Natural killer cell (primary cell): ENCODE results near the gene DNAL4. TPM values are rescaled to one million over a fixed set of nuclear protein-coding genes. Genes with fewer than 3 reads are reported as not detected.

Experiments used
- ATAC-seq, 3 donors: fragments of 150-1000 bp in 2 of 3; fragments of 200-7000 bp in 1 of 3; cut with Tn5 transposase; 1 replicate in 1 of 3; 2 replicates in 2 of 3; pipeline ENCODE4 v1.10.0; 2021; ENCODE audit warnings: mild to moderate bottlenecking in 2 of 3, moderate library complexity in 2 of 3
- DNase-seq, 2 donors: peaks; one replicate each; pipeline versions ENCODE4 v3.0.0 to v3.0.0-alpha.2; 2013 to 2021; ENCODE audit warnings: mixed read lengths in 1 of 2
- H3K27ac ChIP-seq: one replicate; pipeline ENCODE4 v1.5.1; 2013; ENCODE audit warnings: mild to moderate bottlenecking, low read length
- H3K27me3 ChIP-seq: one replicate; pipeline ENCODE4 v1.6.1; 2013; ENCODE audit warnings: low read length; ENCODE audit not compliant: control insufficient read depth, insufficient read depth
- H3K36me3 ChIP-seq: one replicate; pipeline ENCODE4 v1.6.1; 2013; ENCODE audit warnings: low read length; ENCODE audit not compliant: control insufficient read depth, insufficient read depth
- H3K4me1 ChIP-seq: one replicate; pipeline ENCODE4 v1.6.1; 2013; ENCODE audit warnings: low read length; ENCODE audit not compliant: control insufficient read depth, insufficient read depth
- H3K4me3 ChIP-seq: one replicate; pipeline ENCODE4 v1.5.1; 2013; ENCODE audit warnings: low read length
- H3K9me3 ChIP-seq: one replicate; pipeline ENCODE4 v1.6.1; 2013; ENCODE audit warnings: low read length; ENCODE audit not compliant: control insufficient read depth, insufficient read depth
- H3K27ac Mint-ChIP-seq, 2 donors: one replicate each; pipeline ENCODE4 v1.8.0; 2022; ENCODE audit warnings: mild to moderate bottlenecking in 2 of 2, mixed read lengths in 2 of 2, moderate library complexity in 1 of 2
- H3K27me3 Mint-ChIP-seq, 2 donors: one replicate each; pipeline ENCODE4 v1.8.0; 2022; ENCODE audit warnings: low read depth in 2 of 2, mixed read lengths in 2 of 2
- H3K36me3 Mint-ChIP-seq: one replicate; pipeline ENCODE4 v1.8.0; 2022; ENCODE audit warnings: mixed read lengths
- H3K4me1 Mint-ChIP-seq, 2 donors: one replicate each; pipeline ENCODE4 v1.8.0; 2022; ENCODE audit warnings: mixed read lengths in 2 of 2
- H3K4me3 Mint-ChIP-seq: one replicate; pipeline ENCODE4 v1.8.0; 2022; ENCODE audit warnings: mild to moderate bottlenecking, moderate library complexity, mixed read lengths
- H3K9me3 Mint-ChIP-seq, 2 donors: one replicate each; pipeline ENCODE4 v1.8.0; 2022; ENCODE audit warnings: mixed read lengths in 2 of 2
- CTCF ChIP-seq: fragments of 200-600 bp; IDR thresholded peaks from one replicate; pipeline ENCODE4 v1.8.0; 2022; ENCODE audit warnings: antibody characterized with exemption
- WGBS: methylation state at CpG from one replicate; pipeline ENCODE4 v1.1.7; 2013; ENCODE audit warnings: missing lambda C conversion rate; ENCODE audit not compliant: insufficient coverage; 5-methylcytosine and 5-hydroxymethylcytosine counted together
- intact Hi-C: fragments of 100-400 bp; cut with micrococcal nuclease; formaldehyde crosslinking; loops from one replicate; pipeline ENCODE4 v1.14.2; 2022
- total RNA-seq, 4 donors: library from RNA; stranded (reverse); fragments of 120-200 nt in 1 of 4; gene quantifications; one replicate each; pipeline versions ENCODE4 v1.2.3 to v1.2.4, GENCODE V29; 2013 to 2022

DNAL4 gene
- total RNA-seq, 3 donors from 2014 or later (not counting 1 experiment from before 2014, with no cell fraction given): 5.4 to 9.8 (median 6.2) TPM

- Mint-ChIP-seq H3K9me3 (no peaks in the 10 kb centered on the region), H3K36me3 (no peaks in the 10 kb centered on the region), H3K27me3 (no peaks in the 10 kb centered on the region), H3K4me3 (no peak overlapping the region), H3K27ac (no peak overlapping the region), H3K4me1 (peaks cover 4 to 31% of the 10 kb centered on the region in 2 donors)
- H3K36me3 ChIP-seq: no peaks in the 10 kb centered on the region
- DNase-seq (no peak), ATAC-seq (no peak)
- H3K27ac ChIP-seq: no peak overlapping the region
- no peaks in the 10 kb centered on the region for H3K9me3 ChIP-seq
- TF ChIP-seq CTCF: no peak
- 93% methylated on average over 4 of the region's 4 CpGs for WGBS
- no peak overlapping the region for H3K4me3 ChIP-seq
- intact Hi-C loops: no loop called here
- peaks cover 10% of the 10 kb centered on the region for H3K4me1 ChIP-seq
- H3K27me3 ChIP-seq: no peaks in the 10 kb centered on the region
Observed at GRCh38 chr22:38773363-38773946, 20.5 kb downstream of the DNAL4 start.

GRCh38 chr22:38772623-38772873 is 21.4 kb downstream of the DNAL4 start:
- intact Hi-C loops: no loop called here
- 95% methylated on average over 8 of the region's 8 CpGs for WGBS
- no peak overlapping the region for H3K27ac ChIP-seq
- Mint-ChIP-seq H3K9me3 (no peaks in the 10 kb centered on the region), H3K27ac (no peak overlapping the region), H3K4me3 (no peak overlapping the region), H3K4me1 (peaks cover 4 to 31% of the 10 kb centered on the region in 2 donors), H3K27me3 (no peaks in the 10 kb centered on the region), H3K36me3 (no peaks in the 10 kb centered on the region)
- no peak for TF ChIP-seq CTCF
- no peak for DNase-seq
- no peak for ATAC-seq
- H3K27me3 ChIP-seq: no peaks in the 10 kb centered on the region
- no peaks in the 10 kb centered on the region for H3K9me3 ChIP-seq
- H3K4me3 ChIP-seq: no peak overlapping the region
- H3K36me3 ChIP-seq: no peaks in the 10 kb centered on the region
- peaks cover 10% of the 10 kb centered on the region for H3K4me1 ChIP-seq

GRCh38 chr22:38770257-38770949 is 23.5 kb downstream of the DNAL4 start:
- no peaks in the 10 kb centered on the region for H3K9me3 Mint-ChIP-seq
- no peaks in the 10 kb centered on the region for H3K36me3 Mint-ChIP-seq
- H3K27ac Mint-ChIP-seq: no peak overlapping the region
- no peak for TF ChIP-seq CTCF
- peaks cover 13% of the 10 kb centered on the region for H3K4me1 ChIP-seq
- no peaks in the 10 kb centered on the region for H3K36me3 ChIP-seq
- ATAC-seq (no peak), DNase-seq (no peak)
- WGBS: 93% methylated on average over 16 of the region's 16 CpGs
- no peak overlapping the region for H3K27ac ChIP-seq
- H3K4me1 Mint-ChIP-seq: peaks cover 4 to 23% of the 10 kb centered on the region in 2 donors
- no peaks in the 10 kb centered on the region for H3K27me3 ChIP-seq
- H3K4me3 ChIP-seq: no peak overlapping the region
- no peaks in the 10 kb centered on the region for H3K9me3 ChIP-seq
- no peaks in the 10 kb centered on the region for H3K27me3 Mint-ChIP-seq
- intact Hi-C loops: no loop called here
- H3K4me3 Mint-ChIP-seq: no peak overlapping the region

GRCh38 chr22:38768036-38768435 is 25.9 kb downstream of the DNAL4 start:
- no peaks in the 10 kb centered on the region for H3K36me3 Mint-ChIP-seq
- Histone ChIP-seq H3K27me3 (no peaks in the 10 kb centered on the region), H3K27ac (no peak overlapping the region), H3K36me3 (no peaks in the 10 kb centered on the region), H3K9me3 (no peaks in the 10 kb centered on the region), H3K4me1 (peaks cover 8% of the 10 kb centered on the region), H3K4me3 (no peak overlapping the region)
- no peak for TF ChIP-seq CTCF
- 98% methylated on average over 11 of the region's 11 CpGs for WGBS
- no peak overlapping the region for H3K4me3 Mint-ChIP-seq
- no peak overlapping the region for H3K27ac Mint-ChIP-seq
- ATAC-seq: no peak
- intact Hi-C loops: no loop called here
- H3K4me1 Mint-ChIP-seq: peaks cover 4 to 16% of the 10 kb centered on the region in 2 donors
- no peak for DNase-seq
- no peaks in the 10 kb centered on the region for H3K27me3 Mint-ChIP-seq
- H3K9me3 Mint-ChIP-seq: no peaks in the 10 kb centered on the region
